H1 (cell line): ENCODE data around the gene FJX1. TPM values are rescaled to one million over a fixed set of nuclear protein-coding genes. Genes with fewer than 3 reads are reported as not detected.

Experiments used
- CREB1 ChIP-seq: IDR thresholded peaks from 2 replicates; pipeline ENCODE4 v1.6.1; 2012; ENCODE audit warnings: inconsistent platforms
- EZH2 ChIP-seq: fragments of 200-600 bp; sonication (generic); IDR thresholded peaks from 2 replicates; pipeline ENCODE4 v1.7.1; 2012; ENCODE audit warnings: low read depth, mild to moderate bottlenecking, moderate library complexity, low read length, inconsistent platforms; ENCODE audit not compliant: severe bottlenecking
- JUN ChIP-seq: IDR thresholded peaks from 2 replicates; pipeline ENCODE4 v1.6.1; 2011; ENCODE audit warnings: low read depth, mild to moderate bottlenecking, improper control_type of control experiment, low read length
- SP2 ChIP-seq: IDR thresholded peaks from 2 replicates; pipeline ENCODE4 v1.6.1; 2012; ENCODE audit warnings: mild to moderate bottlenecking, low read length, inconsistent platforms
- SP4 ChIP-seq: IDR thresholded peaks from 2 replicates; pipeline ENCODE4 v1.6.1; 2012; ENCODE audit warnings: low read length, inconsistent platforms
- SUZ12 ChIP-seq: fragments of 200-600 bp; sonication (generic); IDR thresholded peaks from 2 replicates; pipeline ENCODE4 v1.6.1; 2012; ENCODE audit warnings: mild to moderate bottlenecking, inconsistent platforms, low read length, moderate library complexity, mixed read lengths
- polyA plus RNA-seq, 7 experiments: library from polyadenylated mRNA; depleted of rRNA in 3 of 7; stranded (reverse) in 5 of 7; unstranded in 2 of 7; fragments of >200 nt in 5 of 7; fragments of 200-250 nt in 2 of 7; gene quantifications; 1 replicate in 5 of 7; 2 replicates in 1 of 7; 4 replicates in 1 of 7; pipeline versions ENCODE4 v1.2.1 to v1.2.3, GENCODE V29; 2011 to 2013; ENCODE audit warnings: missing spikeins in 2 of 7, mixed read lengths in 2 of 7
- total RNA-seq: library from RNA; stranded (reverse); fragmentation: NEBNext Ultra II Directional; extraction: Animal tissue kit (Norgen Biotek cat#: 25700); gene quantifications from 2 replicates; pipeline ENCODE4 v1.2.1, GENCODE V29; 2021
- TF ChIP-seq, protein P1 (sequence below): fragments of 300-600 bp; sonication (generic); IDR thresholded peaks from 2 replicates; pipeline ENCODE4 v1.7.1; 2012; ENCODE audit warnings: low read length, moderate library complexity, mild to moderate bottlenecking, inconsistent platforms; ENCODE audit not compliant: insufficient replicate concordance
- TF ChIP-seq, protein P2 (sequence below): IDR thresholded peaks from 2 replicates; pipeline ENCODE4 v1.6.1; 2011; ENCODE audit warnings: low read depth, mild to moderate bottlenecking, low read length; ENCODE audit not compliant: insufficient read depth
- TF ChIP-seq, protein P3 (sequence below), 3 experiments: IDR thresholded peaks; 1 replicate in 2 of 3; 2 replicates in 1 of 3; pipeline versions ENCODE4 v1.5.1 to v1.6.1; 2011; ENCODE audit warnings: low read length in 3 of 3, mild to moderate bottlenecking in 3 of 3, inconsistent platforms in 2 of 3, low read depth in 1 of 3, moderate library complexity in 1 of 3; ENCODE audit not compliant: insufficient read depth in 1 of 3; ENCODE audit errors: control extremely low read depth in 1 of 3

The FJX1 gene
- total and polyA plus RNA-seq, 2 of the 8 experiments (the other 6 are each of a cell fraction or from before 2014, with no cell fraction given): 6.3 to 13.3 TPM

DNA sequence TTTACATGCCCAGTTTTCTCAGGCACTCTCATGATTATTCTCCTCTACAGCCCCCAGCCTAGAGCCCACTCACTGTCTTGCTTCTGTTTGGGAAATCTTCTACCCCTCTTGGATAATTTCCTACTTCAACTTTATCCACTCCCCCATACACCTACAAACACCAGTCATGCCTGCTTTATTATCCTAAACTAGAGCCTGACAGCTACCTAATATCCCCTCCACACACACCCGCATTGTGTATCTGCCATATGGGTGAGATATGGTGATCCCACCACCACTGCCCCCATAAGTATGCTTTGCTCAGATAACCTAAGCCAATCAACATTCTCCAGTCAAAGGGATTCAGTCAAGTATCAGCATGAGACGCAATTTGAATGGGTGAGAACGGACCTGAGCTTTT, 15.3 kb upstream of the FJX1 start (continued):
- TF ChIP-seq, protein P1, sequence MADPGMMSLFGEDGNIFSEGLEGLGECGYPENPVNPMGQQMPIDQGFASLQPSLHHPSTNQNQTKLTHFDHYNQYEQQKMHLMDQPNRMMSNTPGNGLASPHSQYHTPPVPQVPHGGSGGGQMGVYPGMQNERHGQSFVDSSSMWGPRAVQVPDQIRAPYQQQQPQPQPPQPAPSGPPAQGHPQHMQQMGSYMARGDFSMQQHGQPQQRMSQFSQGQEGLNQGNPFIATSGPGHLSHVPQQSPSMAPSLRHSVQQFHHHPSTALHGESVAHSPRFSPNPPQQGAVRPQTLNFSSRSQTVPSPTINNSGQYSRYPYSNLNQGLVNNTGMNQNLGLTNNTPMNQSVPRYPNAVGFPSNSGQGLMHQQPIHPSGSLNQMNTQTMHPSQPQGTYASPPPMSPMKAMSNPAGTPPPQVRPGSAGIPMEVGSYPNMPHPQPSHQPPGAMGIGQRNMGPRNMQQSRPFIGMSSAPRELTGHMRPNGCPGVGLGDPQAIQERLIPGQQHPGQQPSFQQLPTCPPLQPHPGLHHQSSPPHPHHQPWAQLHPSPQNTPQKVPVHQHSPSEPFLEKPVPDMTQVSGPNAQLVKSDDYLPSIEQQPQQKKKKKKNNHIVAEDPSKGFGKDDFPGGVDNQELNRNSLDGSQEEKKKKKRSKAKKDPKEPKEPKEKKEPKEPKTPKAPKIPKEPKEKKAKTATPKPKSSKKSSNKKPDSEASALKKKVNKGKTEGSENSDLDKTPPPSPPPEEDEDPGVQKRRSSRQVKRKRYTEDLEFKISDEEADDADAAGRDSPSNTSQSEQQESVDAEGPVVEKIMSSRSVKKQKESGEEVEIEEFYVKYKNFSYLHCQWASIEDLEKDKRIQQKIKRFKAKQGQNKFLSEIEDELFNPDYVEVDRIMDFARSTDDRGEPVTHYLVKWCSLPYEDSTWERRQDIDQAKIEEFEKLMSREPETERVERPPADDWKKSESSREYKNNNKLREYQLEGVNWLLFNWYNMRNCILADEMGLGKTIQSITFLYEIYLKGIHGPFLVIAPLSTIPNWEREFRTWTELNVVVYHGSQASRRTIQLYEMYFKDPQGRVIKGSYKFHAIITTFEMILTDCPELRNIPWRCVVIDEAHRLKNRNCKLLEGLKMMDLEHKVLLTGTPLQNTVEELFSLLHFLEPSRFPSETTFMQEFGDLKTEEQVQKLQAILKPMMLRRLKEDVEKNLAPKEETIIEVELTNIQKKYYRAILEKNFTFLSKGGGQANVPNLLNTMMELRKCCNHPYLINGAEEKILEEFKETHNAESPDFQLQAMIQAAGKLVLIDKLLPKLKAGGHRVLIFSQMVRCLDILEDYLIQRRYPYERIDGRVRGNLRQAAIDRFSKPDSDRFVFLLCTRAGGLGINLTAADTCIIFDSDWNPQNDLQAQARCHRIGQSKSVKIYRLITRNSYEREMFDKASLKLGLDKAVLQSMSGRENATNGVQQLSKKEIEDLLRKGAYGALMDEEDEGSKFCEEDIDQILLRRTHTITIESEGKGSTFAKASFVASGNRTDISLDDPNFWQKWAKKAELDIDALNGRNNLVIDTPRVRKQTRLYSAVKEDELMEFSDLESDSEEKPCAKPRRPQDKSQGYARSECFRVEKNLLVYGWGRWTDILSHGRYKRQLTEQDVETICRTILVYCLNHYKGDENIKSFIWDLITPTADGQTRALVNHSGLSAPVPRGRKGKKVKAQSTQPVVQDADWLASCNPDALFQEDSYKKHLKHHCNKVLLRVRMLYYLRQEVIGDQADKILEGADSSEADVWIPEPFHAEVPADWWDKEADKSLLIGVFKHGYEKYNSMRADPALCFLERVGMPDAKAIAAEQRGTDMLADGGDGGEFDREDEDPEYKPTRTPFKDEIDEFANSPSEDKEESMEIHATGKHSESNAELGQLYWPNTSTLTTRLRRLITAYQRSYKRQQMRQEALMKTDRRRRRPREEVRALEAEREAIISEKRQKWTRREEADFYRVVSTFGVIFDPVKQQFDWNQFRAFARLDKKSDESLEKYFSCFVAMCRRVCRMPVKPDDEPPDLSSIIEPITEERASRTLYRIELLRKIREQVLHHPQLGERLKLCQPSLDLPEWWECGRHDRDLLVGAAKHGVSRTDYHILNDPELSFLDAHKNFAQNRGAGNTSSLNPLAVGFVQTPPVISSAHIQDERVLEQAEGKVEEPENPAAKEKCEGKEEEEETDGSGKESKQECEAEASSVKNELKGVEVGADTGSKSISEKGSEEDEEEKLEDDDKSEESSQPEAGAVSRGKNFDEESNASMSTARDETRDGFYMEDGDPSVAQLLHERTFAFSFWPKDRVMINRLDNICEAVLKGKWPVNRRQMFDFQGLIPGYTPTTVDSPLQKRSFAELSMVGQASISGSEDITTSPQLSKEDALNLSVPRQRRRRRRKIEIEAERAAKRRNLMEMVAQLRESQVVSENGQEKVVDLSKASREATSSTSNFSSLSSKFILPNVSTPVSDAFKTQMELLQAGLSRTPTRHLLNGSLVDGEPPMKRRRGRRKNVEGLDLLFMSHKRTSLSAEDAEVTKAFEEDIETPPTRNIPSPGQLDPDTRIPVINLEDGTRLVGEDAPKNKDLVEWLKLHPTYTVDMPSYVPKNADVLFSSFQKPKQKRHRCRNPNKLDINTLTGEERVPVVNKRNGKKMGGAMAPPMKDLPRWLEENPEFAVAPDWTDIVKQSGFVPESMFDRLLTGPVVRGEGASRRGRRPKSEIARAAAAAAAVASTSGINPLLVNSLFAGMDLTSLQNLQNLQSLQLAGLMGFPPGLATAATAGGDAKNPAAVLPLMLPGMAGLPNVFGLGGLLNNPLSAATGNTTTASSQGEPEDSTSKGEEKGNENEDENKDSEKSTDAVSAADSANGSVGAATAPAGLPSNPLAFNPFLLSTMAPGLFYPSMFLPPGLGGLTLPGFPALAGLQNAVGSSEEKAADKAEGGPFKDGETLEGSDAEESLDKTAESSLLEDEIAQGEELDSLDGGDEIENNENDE: no peak
- TF ChIP-seq, protein P2, sequence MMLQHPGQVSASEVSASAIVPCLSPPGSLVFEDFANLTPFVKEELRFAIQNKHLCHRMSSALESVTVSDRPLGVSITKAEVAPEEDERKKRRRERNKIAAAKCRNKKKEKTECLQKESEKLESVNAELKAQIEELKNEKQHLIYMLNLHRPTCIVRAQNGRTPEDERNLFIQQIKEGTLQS: no peak
- TF ChIP-seq SP2 (no peak), JUN (no peak), SP4 (no peak), EZH2 (no peak), CREB1 (no peak), SUZ12 (no peak)
- TF ChIP-seq, protein P3, sequence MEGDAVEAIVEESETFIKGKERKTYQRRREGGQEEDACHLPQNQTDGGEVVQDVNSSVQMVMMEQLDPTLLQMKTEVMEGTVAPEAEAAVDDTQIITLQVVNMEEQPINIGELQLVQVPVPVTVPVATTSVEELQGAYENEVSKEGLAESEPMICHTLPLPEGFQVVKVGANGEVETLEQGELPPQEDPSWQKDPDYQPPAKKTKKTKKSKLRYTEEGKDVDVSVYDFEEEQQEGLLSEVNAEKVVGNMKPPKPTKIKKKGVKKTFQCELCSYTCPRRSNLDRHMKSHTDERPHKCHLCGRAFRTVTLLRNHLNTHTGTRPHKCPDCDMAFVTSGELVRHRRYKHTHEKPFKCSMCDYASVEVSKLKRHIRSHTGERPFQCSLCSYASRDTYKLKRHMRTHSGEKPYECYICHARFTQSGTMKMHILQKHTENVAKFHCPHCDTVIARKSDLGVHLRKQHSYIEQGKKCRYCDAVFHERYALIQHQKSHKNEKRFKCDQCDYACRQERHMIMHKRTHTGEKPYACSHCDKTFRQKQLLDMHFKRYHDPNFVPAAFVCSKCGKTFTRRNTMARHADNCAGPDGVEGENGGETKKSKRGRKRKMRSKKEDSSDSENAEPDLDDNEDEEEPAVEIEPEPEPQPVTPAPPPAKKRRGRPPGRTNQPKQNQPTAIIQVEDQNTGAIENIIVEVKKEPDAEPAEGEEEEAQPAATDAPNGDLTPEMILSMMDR (IDR thresholded peaks at IDR 0.05; ENCODE audit: control extremely low read depth in 1 of 3, insufficient read depth in 1 of 3, low read depth in 1 of 3, low read length in 3 of 3): no peak
